Natural killer cell treated with Interleukin-12 subunit alpha and Interleukin-12 subunit beta and Interleukin-15 and Interleukin-18, amount 100 ng/mL, for 72 hours (primary cell): ENCODE data around the gene B4GALNT3. TPM values are rescaled to one million over a fixed set of nuclear protein-coding genes. Genes with fewer than 3 reads are reported as not detected.

ENCODE experiments used
- ATAC-seq, 2 donors: fragments of 150-1000 bp; cut with Tn5 transposase in 1 of 2; sonication (Bioruptor Pico), chemical (Tn5 transposase) in 1 of 2; 2 replicates each; pipeline ENCODE4 v1.10.0; 2021
- DNase-seq: peaks from one replicate; pipeline ENCODE4 v3.0.0; 2022; ENCODE audit warnings: low spot score
- H3K27ac Mint-ChIP-seq, 2 donors: 1 replicate in 1 of 2; 2 replicates in 1 of 2; pipeline ENCODE4 v1.8.0; 2022; ENCODE audit warnings: mixed read lengths in 2 of 2, mild to moderate bottlenecking in 1 of 2, moderate library complexity in 1 of 2
- H3K27me3 Mint-ChIP-seq, 2 donors: 1 replicate in 1 of 2; 2 replicates in 1 of 2; pipeline ENCODE4 v1.8.0; 2022; ENCODE audit warnings: mixed read lengths in 2 of 2
- H3K36me3 Mint-ChIP-seq: one replicate; pipeline ENCODE4 v1.8.0; 2022; ENCODE audit warnings: mixed read lengths
- H3K4me1 Mint-ChIP-seq, 2 donors: 1 replicate in 1 of 2; 2 replicates in 1 of 2; pipeline ENCODE4 v1.8.0; 2022; ENCODE audit warnings: low read depth in 2 of 2, mixed read lengths in 2 of 2, mild to moderate bottlenecking in 1 of 2
- H3K4me3 Mint-ChIP-seq: one replicate; pipeline ENCODE4 v1.8.0; 2022; ENCODE audit warnings: mixed read lengths
- H3K9me3 Mint-ChIP-seq: 2 replicates; pipeline ENCODE4 v1.8.0; 2022; ENCODE audit warnings: mixed read lengths
- total RNA-seq, 2 donors: library from RNA; stranded (reverse); gene quantifications; one replicate each; pipeline ENCODE4 v1.2.3, GENCODE V29; 2022

Gene B4GALNT3
- total RNA-seq, 2 donors from 2014 or later: 14.1 to 20.6 TPM

DNA sequence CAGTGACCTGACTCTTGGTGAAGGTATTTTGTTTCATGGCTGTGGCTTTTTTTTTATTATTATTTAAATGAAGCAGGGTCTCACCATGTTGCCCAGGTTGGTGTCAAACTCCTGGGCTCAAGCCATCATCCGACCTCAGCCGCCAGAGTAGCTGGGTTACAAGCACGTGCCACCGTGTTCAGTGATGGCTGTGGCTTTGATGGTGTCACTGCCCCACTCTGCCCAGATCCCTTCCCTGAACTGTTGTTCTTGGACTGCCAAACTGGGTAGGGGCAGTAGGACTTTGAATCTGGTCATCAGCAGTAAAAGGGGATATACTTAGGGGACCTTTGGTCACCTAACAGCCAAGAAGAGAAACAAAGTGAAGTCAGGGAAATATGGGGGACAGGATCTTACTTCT lies 19.4 kb downstream of the B4GALNT3 start:
- ATAC-seq (no peak), DNase-seq (no peak)
- H3K27me3 Mint-ChIP-seq: peaks cover 26 to 40% of the 10 kb centered on the region in 2 donors
- H3K4me3 Mint-ChIP-seq: no peak overlapping the region
- no peaks in the 10 kb centered on the region for H3K36me3 Mint-ChIP-seq
- no peak overlapping the region for H3K27ac Mint-ChIP-seq
- no peaks in the 10 kb centered on the region for H3K9me3 Mint-ChIP-seq
- H3K4me1 Mint-ChIP-seq: peaks cover 3 to 5% of the 10 kb centered on the region in 2 donors

- peaks cover 4% of the 10 kb centered on the region for H3K36me3 Mint-ChIP-seq
- peak overlapping the region; percentile 19 to 66 for H3K27ac Mint-ChIP-seq
- DNase-seq (no peak), ATAC-seq (peak in 1 of 2 donors; percentile 20)
- H3K4me3 Mint-ChIP-seq: no peak overlapping the region
- H3K9me3 Mint-ChIP-seq: no peaks in the 10 kb centered on the region
- peaks cover 8 to 15% of the 10 kb centered on the region in 2 donors for H3K4me1 Mint-ChIP-seq
- H3K27me3 Mint-ChIP-seq: peaks cover 25 to 41% of the 10 kb centered on the region in 2 donors
Observed at GRCh38 chr12:480831-481816, 21.4 kb downstream of the B4GALNT3 start.

- Mint-ChIP-seq H3K4me3 (no peak overlapping the region), H3K27ac (peak overlapping the region; percentile 6 to 19), H3K9me3 (no peaks in the 10 kb centered on the region), H3K27me3 (peaks cover 26 to 45% of the 10 kb centered on the region in 2 donors), H3K4me1 (peaks cover 14 to 15% of the 10 kb centered on the region in 2 donors), H3K36me3 (peaks cover 10% of the 10 kb centered on the region)
- DNase-seq (no peak), ATAC-seq (no peak)
Observed at GRCh38 chr12:482061-482460, 22.3 kb downstream of the B4GALNT3 start.

DNA sequence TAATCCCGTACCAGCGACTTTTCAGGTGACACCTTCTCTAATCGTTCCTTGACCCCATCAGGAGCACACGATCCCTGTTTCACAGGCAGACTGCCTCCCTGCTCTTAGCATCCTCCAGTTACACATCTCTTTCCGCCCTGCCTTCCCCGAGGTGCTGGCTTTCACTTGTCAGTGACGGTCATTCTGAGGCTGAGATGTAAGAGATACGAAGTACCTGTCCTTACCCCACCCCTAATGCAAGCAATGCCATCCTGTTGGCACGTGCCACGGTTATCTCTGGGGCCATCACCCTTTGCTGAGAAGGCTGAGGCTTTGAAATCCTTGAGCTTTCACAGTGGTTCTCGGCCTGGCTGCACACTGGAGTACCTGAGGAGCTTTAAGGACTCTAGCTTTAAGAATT lies 24.4 kb downstream of the B4GALNT3 start:
- no peak for ATAC-seq

GRCh38 chr12:490260-490659 lies 30.5 kb downstream of the B4GALNT3 start:
- no peak for DNase-seq
- Mint-ChIP-seq H3K4me3 (no peak overlapping the region), H3K27ac (peak overlapping the region in 1 of 2 donors; percentile 37), H3K27me3 (peaks cover 18 to 25% of the 10 kb centered on the region in 2 donors), H3K9me3 (no peaks in the 10 kb centered on the region), H3K4me1 (peaks cover 20 to 27% of the 10 kb centered on the region in 2 donors), H3K36me3 (peaks cover 21% of the 10 kb centered on the region)
- ATAC-seq: no peak

More for the DNA sequence above, 24.4 kb downstream of the B4GALNT3 start:
- peaks cover 26 to 27% of the 10 kb centered on the region in 2 donors for H3K4me1 Mint-ChIP-seq
- peak overlapping the region; percentile 2 to 79 for H3K27ac Mint-ChIP-seq
- peaks cover 24 to 45% of the 10 kb centered on the region in 2 donors for H3K27me3 Mint-ChIP-seq
- H3K4me3 Mint-ChIP-seq: no peak overlapping the region
- no peak for DNase-seq
- H3K9me3 Mint-ChIP-seq: no peaks in the 10 kb centered on the region
- peaks cover 16% of the 10 kb centered on the region for H3K36me3 Mint-ChIP-seq

- Mint-ChIP-seq H3K27me3 (peaks cover 13 to 14% of the 10 kb centered on the region in 2 donors), H3K4me3 (no peak overlapping the region), H3K36me3 (no peaks in the 10 kb centered on the region), H3K9me3 (no peaks in the 10 kb centered on the region), H3K4me1 (peaks cover 0 to 10% of the 10 kb centered on the region in 2 donors), H3K27ac (peak overlapping the region in 1 of 2 donors; percentile 20)
- DNase-seq (peak; percentile 3), ATAC-seq (no peak)
Observed at GRCh38 chr12:495466-495865, 35.7 kb downstream of the B4GALNT3 start.

DNA sequence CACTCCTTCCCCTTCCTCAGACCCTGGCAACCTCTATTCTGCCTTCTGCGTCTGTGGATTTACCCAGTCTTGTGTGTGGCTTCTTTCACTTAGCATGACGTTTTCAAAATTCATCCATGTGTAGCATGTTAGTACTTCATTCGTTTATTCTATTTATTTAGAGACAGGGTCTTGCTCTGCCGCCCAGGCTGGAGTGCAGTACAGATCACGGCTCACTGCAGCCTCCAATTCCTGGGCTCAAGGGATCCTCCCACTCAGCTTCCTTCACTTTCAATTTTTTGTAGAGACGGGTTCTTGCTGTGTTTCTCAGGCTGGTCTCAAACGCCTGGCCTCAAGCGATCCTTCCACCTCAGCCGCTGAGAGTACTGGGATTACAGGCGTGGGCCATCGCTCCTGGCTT lies 37.0 kb downstream of the B4GALNT3 start:
- Mint-ChIP-seq H3K36me3 (no peaks in the 10 kb centered on the region), H3K27ac (no peak overlapping the region), H3K4me3 (no peak overlapping the region), H3K4me1 (peaks cover 0 to 6% of the 10 kb centered on the region in 2 donors), H3K27me3 (peaks cover 10 to 13% of the 10 kb centered on the region in 2 donors), H3K9me3 (no peaks in the 10 kb centered on the region)
- ATAC-seq: no peak
- peak; percentile 26 for DNase-seq

GRCh38 chr12:497501-498160 lies 37.9 kb downstream of the B4GALNT3 start:
- peak overlapping the region in 1 of 2 donors; percentile 76 for H3K27ac Mint-ChIP-seq
- H3K4me1 Mint-ChIP-seq: peaks cover 0 to 9% of the 10 kb centered on the region in 2 donors
- no peaks in the 10 kb centered on the region for H3K36me3 Mint-ChIP-seq
- no peaks in the 10 kb centered on the region for H3K9me3 Mint-ChIP-seq
- peak; percentile 37 for DNase-seq
- H3K4me3 Mint-ChIP-seq: no peak overlapping the region
- H3K27me3 Mint-ChIP-seq: peaks cover 11 to 13% of the 10 kb centered on the region in 2 donors
- ATAC-seq: no peak

GRCh38 chr12:499837-500458 lies 40.2 kb downstream of the B4GALNT3 start:
- H3K9me3 Mint-ChIP-seq: no peaks in the 10 kb centered on the region
- peaks cover 13 to 17% of the 10 kb centered on the region in 2 donors for H3K27me3 Mint-ChIP-seq
- H3K36me3 Mint-ChIP-seq: no peaks in the 10 kb centered on the region
- ATAC-seq (no peak), DNase-seq (no peak)
- no peak overlapping the region for H3K4me3 Mint-ChIP-seq
- H3K4me1 Mint-ChIP-seq: peaks cover 6 to 16% of the 10 kb centered on the region in 2 donors
- no peak overlapping the region for H3K27ac Mint-ChIP-seq

GRCh38 chr12:501722-502447 lies 42.1 kb downstream of the B4GALNT3 start:
- Mint-ChIP-seq H3K27ac (no peak overlapping the region), H3K27me3 (peaks cover 13 to 18% of the 10 kb centered on the region in 2 donors), H3K36me3 (no peaks in the 10 kb centered on the region), H3K4me3 (no peak overlapping the region), H3K4me1 (peaks cover 6 to 16% of the 10 kb centered on the region in 2 donors), H3K9me3 (no peaks in the 10 kb centered on the region)
- DNase-seq: no peak
- ATAC-seq: peak in 1 of 2 donors; percentile 22

- Mint-ChIP-seq H3K27me3 (peaks cover 8 to 12% of the 10 kb centered on the region in 2 donors), H3K4me1 (peaks cover 6 to 12% of the 10 kb centered on the region in 2 donors), H3K27ac (no peak overlapping the region), H3K36me3 (no peaks in the 10 kb centered on the region), H3K4me3 (no peak overlapping the region), H3K9me3 (no peaks in the 10 kb centered on the region)
- ATAC-seq (no peak), DNase-seq (no peak)
Observed at GRCh38 chr12:503111-503761, 43.5 kb downstream of the B4GALNT3 start.

GRCh38 chr12:505221-505620 lies 45.5 kb downstream of the B4GALNT3 start:
- Mint-ChIP-seq H3K9me3 (no peaks in the 10 kb centered on the region), H3K36me3 (no peaks in the 10 kb centered on the region), H3K27me3 (peaks cover 6 to 16% of the 10 kb centered on the region in 2 donors), H3K27ac (peak overlapping the region in 1 of 2 donors; percentile 22), H3K4me1 (peaks cover 6 to 12% of the 10 kb centered on the region in 2 donors), H3K4me3 (no peak overlapping the region)
- ATAC-seq (no peak), DNase-seq (no peak)
